ENCODE data around the gene SEPTIN7. TPM values are rescaled to one million over a fixed set of nuclear protein-coding genes. Genes with fewer than 3 reads are reported as not detected.

SEPTIN7 gene
- total and polyA plus RNA-seq, 9 of the 15 experiments (the other 6 are each of a cell fraction or from before 2014, with no cell fraction given): 95.0 to 268 (median 163) TPM

- TF ChIP-seq XRCC4 (IDR thresholded peaks at IDR 0.05; ENCODE audit: extremely low read depth, insufficient read depth, insufficient read length): no peak
- no peak for TF ChIP-seq FOXM1 (IDR thresholded peaks at IDR 0.05; ENCODE audit: low read depth)
- 0 out of 2 replicates have a peak, but pooled peaks have one; percentile 39 for TF ChIP-seq FOXM1 (CRISPR knock-in tag; IDR thresholded peaks at IDR 0.05; ENCODE audit: low read depth)
- TF ChIP-seq RAD21 (CRISPR knock-in tag; conservative IDR thresholded peaks at IDR 0.05 in 1 of 2, IDR thresholded peaks at IDR 0.05 in 1 of 2): peak; percentile 38 to 51; a peak in 3 of 4 replicates
- TF ChIP-seq TAF1 (IDR thresholded peaks at IDR 0.05; ENCODE audit: control insufficient read depth, extremely low read depth, insufficient read depth, low read length, severe bottlenecking): no peak
- no peak for TF ChIP-seq ZNF184 (CRISPR knock-in tag; IDR thresholded peaks at IDR 0.05)
- TF ChIP-seq, protein P1, sequence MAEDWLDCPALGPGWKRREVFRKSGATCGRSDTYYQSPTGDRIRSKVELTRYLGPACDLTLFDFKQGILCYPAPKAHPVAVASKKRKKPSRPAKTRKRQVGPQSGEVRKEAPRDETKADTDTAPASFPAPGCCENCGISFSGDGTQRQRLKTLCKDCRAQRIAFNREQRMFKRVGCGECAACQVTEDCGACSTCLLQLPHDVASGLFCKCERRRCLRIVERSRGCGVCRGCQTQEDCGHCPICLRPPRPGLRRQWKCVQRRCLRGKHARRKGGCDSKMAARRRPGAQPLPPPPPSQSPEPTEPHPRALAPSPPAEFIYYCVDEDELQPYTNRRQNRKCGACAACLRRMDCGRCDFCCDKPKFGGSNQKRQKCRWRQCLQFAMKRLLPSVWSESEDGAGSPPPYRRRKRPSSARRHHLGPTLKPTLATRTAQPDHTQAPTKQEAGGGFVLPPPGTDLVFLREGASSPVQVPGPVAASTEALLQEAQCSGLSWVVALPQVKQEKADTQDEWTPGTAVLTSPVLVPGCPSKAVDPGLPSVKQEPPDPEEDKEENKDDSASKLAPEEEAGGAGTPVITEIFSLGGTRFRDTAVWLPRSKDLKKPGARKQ (CRISPR knock-in tag; IDR thresholded peaks at IDR 0.05): no peak
- TF ChIP-seq NRF1 (conservative IDR thresholded peaks at IDR 0.05 in 1 of 2, IDR thresholded peaks at IDR 0.05 in 1 of 2): 0 out of 4 replicates have a peak, but pooled peaks of 1 of the 2 experiments have one; percentile 20
- no peak for TF ChIP-seq ELF1 (tag; IDR thresholded peaks at IDR 0.05)
- TF ChIP-seq, protein P2, sequence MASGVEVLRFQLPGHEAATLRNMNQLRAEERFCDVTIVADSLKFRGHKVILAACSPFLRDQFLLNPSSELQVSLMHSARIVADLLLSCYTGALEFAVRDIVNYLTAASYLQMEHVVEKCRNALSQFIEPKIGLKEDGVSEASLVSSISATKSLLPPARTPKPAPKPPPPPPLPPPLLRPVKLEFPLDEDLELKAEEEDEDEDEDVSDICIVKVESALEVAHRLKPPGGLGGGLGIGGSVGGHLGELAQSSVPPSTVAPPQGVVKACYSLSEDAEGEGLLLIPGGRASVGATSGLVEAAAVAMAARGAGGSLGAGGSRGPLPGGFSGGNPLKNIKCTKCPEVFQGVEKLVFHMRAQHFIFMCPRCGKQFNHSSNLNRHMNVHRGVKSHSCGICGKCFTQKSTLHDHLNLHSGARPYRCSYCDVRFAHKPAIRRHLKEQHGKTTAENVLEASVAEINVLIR (CRISPR knock-in tag; IDR thresholded peaks at IDR 0.05): no peak
- TF ChIP-seq MEIS2 (IDR thresholded peaks at IDR 0.05; ENCODE audit: partially characterized antibody): no peak
- no peak for TF ChIP-seq E2F4 (CRISPR knock-in tag; IDR thresholded peaks at IDR 0.05; ENCODE audit: low read depth)
- TF ChIP-seq SOX6 (IDR thresholded peaks at IDR 0.05): no peak
- TF ChIP-seq SRSF1 (IDR thresholded peaks at IDR 0.05; ENCODE audit: low read depth, low read length): no peak
- 0 out of 2 replicates have a peak, but pooled peaks have one; percentile 48 for TF ChIP-seq EHMT2 (IDR thresholded peaks at IDR 0.05)
- TF ChIP-seq, protein P3, sequence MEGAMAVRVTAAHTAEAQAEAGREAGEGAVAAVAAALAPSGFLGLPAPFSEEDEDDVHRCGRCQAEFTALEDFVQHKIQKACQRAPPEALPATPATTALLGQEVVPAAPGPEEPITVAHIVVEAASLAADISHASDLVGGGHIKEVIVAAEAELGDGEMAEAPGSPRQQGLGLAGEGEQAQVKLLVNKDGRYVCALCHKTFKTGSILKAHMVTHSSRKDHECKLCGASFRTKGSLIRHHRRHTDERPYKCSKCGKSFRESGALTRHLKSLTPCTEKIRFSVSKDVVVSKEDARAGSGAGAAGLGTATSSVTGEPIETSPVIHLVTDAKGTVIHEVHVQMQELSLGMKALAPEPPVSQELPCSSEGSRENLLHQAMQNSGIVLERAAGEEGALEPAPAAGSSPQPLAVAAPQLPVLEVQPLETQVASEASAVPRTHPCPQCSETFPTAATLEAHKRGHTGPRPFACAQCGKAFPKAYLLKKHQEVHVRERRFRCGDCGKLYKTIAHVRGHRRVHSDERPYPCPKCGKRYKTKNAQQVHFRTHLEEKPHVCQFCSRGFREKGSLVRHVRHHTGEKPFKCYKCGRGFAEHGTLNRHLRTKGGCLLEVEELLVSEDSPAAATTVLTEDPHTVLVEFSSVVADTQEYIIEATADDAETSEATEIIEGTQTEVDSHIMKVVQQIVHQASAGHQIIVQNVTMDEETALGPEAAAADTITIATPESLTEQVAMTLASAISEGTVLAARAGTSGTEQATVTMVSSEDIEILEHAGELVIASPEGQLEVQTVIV (CRISPR knock-in tag; IDR thresholded peaks at IDR 0.05; ENCODE audit: borderline replicate concordance): no peak
- no peak for TF ChIP-seq MCM7 (IDR thresholded peaks at IDR 0.05)
- TF ChIP-seq CCNT2 (IDR thresholded peaks at IDR 0.05; ENCODE audit: borderline replicate concordance, extremely low read depth, insufficient read length, low read depth, low read length): peak; percentile 10
- TF ChIP-seq TAF15 (IDR thresholded peaks at IDR 0.05; ENCODE audit: low read depth, low read length): no peak
- no peak for TF ChIP-seq ZNF232 (CRISPR knock-in tag; IDR thresholded peaks at IDR 0.05)
- no peak for TF ChIP-seq SRSF7 (optimal IDR thresholded peaks at IDR 0.05; ENCODE audit: low read depth, low read length)
- TF ChIP-seq ZBTB1 (CRISPR knock-in tag; IDR thresholded peaks at IDR 0.05; ENCODE audit: borderline replicate concordance, low read depth): peak; percentile 89
Observed at GRCh38 chr7:35801392-35802101, 690 bp downstream of the SEPTIN7 start (continued).

Data from K562 (cell line).